Measurements from ENCODE around the gene CLTRN. TPM values are rescaled to one million over a fixed set of nuclear protein-coding genes. Genes with fewer than 3 reads are reported as not detected.

The CLTRN gene
- total and polyA plus RNA-seq, 2 of the 13 experiments (the other 11 are each of a cell fraction or from before 2014, with no cell fraction given) = 0.37 to 0.53 TPM

DNA sequence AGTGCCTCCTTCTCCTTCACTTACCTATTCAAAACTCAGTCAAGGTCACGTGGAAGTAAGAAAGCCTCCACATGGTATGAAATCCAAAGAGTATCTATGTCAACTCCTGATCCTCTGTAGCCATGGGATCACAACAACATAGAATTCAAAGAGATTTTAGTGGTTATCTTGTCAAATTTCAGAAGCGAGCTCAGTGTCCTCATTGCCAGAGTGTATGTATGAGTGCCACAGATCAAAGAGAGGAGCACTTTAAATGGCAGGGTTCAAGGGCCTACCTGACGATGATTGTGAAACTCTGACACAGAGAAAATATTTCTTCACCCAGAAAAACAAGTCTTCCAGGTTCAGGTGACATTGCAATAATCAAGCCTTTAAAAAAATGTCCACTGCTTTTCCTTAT, 62.7 kb downstream of the CLTRN start (continued):
- no peak for TF ChIP-seq ZNF776 (CRISPR knock-in tag; IDR thresholded peaks at IDR 0.05)
- peak; percentile 36; the same call in 1 of the 2 replicates for TF ChIP-seq ARNTL (CRISPR knock-in tag; IDR thresholded peaks at IDR 0.05)
- TF ChIP-seq KDM4B (CRISPR knock-in tag; IDR thresholded peaks at IDR 0.05) = no peak
- peak; percentile 51; the same call in 1 of the 2 replicates for TF ChIP-seq RXRB (CRISPR knock-in tag; IDR thresholded peaks at IDR 0.05; ENCODE audit: borderline replicate concordance)
- TF ChIP-seq, protein P1, sequence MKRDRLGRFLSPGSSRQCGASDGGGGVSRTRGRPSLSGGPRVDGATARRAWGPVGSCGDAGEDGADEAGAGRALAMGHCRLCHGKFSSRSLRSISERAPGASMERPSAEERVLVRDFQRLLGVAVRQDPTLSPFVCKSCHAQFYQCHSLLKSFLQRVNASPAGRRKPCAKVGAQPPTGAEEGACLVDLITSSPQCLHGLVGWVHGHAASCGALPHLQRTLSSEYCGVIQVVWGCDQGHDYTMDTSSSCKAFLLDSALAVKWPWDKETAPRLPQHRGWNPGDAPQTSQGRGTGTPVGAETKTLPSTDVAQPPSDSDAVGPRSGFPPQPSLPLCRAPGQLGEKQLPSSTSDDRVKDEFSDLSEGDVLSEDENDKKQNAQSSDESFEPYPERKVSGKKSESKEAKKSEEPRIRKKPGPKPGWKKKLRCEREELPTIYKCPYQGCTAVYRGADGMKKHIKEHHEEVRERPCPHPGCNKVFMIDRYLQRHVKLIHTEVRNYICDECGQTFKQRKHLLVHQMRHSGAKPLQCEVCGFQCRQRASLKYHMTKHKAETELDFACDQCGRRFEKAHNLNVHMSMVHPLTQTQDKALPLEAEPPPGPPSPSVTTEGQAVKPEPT (CRISPR knock-in tag; IDR thresholded peaks at IDR 0.05; ENCODE audit: low read depth) = no peak
- peak; percentile 53; the same call in 1 of the 2 replicates for TF ChIP-seq ZNF367 (CRISPR knock-in tag; IDR thresholded peaks at IDR 0.05; ENCODE audit: borderline replicate concordance)
- TF ChIP-seq PAX8 (CRISPR knock-in tag; IDR thresholded peaks at IDR 0.05; ENCODE audit: borderline replicate concordance) = no peak
- peak; percentile 28; the same call in 1 of the 2 replicates for TF ChIP-seq THRA (CRISPR knock-in tag; IDR thresholded peaks at IDR 0.05; ENCODE audit: borderline replicate concordance)
- TF ChIP-seq NRL (CRISPR knock-in tag; IDR thresholded peaks at IDR 0.05; ENCODE audit: borderline replicate concordance) = no peak
- no peak for TF ChIP-seq KDM6A (CRISPR knock-in tag; IDR thresholded peaks at IDR 0.05; ENCODE audit: low read depth)
- TF ChIP-seq ZNF331 (CRISPR knock-in tag; IDR thresholded peaks at IDR 0.05) = peak; percentile 26; the same call in 1 of the 2 replicates
- TF ChIP-seq NR2F1 (CRISPR knock-in tag; IDR thresholded peaks at IDR 0.05) = 0 out of 4 replicates have a peak, but pooled peaks have one; percentile 16 to 56
- TF ChIP-seq, protein P2, sequence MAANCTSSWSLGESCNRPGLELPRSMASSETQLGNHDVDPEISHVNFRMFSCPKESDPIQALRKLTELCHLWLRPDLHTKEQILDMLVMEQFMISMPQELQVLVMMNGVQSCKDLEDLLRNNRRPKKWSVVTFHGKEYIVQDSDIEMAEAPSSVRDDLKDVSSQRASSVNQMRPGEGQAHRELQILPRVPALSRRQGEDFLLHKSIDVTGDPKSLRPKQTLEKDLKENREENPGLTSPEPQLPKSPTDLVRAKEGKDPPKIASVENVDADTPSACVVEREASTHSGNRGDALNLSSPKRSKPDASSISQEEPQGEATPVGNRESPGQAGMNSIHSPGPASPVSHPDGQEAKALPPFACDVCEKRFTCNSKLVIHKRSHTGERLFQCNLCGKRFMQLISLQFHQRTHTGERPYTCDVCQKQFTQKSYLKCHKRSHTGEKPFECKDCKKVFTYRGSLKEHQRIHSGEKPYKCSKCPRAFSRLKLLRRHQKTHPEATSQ (CRISPR knock-in tag; IDR thresholded peaks at IDR 0.05; ENCODE audit: borderline replicate concordance) = no peak
- TF ChIP-seq, protein P3, sequence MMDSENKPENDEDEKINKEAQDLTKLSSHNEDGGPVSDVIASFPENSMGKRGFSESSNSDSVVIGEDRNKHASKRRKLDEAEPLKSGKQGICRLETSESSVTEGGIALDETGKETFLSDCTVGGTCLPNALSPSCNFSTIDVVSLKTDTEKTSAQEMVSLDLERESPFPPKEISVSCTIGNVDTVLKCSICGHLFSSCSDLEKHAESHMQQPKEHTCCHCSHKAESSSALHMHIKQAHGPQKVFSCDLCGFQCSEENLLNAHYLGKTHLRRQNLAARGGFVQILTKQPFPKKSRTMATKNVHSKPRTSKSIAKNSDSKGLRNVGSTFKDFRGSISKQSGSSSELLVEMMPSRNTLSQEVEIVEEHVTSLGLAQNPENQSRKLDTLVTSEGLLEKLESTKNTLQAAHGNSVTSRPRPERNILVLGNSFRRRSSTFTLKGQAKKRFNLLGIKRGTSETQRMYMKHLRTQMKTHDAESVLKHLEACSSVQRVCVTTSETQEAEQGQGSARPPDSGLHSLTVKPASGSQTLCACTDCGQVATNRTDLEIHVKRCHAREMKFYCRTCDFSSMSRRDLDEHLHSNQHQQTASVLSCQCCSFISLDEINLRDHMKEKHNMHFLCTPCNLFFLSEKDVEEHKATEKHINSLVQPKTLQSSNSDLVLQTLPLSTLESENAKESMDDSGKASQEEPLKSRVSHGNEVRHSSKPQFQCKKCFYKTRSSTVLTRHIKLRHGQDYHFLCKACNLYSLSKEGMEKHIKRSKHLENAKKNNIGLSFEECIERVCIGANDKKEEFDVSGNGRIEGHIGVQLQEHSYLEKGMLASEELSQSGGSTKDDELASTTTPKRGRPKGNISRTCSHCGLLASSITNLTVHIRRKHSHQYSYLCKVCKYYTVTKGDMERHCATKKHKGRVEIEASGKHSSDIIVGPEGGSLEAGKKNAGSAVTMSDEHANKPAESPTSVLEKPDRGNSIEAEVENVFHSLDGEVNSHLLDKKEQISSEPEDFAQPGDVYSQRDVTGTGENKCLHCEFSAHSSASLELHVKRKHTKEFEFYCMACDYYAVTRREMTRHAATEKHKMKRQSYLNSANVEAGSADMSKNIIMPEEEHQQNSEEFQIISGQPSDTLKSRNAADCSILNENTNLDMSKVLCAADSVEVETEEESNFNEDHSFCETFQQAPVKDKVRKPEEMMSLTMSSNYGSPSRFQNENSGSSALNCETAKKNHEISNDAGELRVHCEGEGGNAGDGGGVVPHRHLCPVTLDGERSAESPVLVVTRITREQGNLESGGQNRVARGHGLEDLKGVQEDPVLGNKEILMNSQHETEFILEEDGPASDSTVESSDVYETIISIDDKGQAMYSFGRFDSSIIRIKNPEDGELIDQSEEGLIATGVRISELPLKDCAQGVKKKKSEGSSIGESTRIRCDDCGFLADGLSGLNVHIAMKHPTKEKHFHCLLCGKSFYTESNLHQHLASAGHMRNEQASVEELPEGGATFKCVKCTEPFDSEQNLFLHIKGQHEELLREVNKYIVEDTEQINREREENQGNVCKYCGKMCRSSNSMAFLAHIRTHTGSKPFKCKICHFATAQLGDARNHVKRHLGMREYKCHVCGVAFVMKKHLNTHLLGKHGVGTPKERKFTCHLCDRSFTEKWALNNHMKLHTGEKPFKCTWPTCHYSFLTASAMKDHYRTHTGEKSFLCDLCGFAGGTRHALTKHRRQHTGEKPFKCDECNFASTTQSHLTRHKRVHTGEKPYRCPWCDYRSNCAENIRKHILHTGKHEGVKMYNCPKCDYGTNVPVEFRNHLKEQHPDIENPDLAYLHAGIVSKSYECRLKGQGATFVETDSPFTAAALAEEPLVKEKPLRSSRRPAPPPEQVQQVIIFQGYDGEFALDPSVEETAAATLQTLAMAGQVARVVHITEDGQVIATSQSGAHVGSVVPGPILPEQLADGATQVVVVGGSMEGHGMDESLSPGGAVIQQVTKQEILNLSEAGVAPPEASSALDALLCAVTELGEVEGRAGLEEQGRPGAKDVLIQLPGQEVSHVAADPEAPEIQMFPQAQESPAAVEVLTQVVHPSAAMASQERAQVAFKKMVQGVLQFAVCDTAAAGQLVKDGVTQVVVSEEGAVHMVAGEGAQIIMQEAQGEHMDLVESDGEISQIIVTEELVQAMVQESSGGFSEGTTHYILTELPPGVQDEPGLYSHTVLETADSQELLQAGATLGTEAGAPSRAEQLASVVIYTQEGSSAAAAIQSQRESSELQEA (CRISPR knock-in tag; IDR thresholded peaks at IDR 0.05; ENCODE audit: not compliant biosample characterization) = no peak

All from HepG2 (cell line).